T1000 (cell line): ENCODE results near the gene TBC1D9B.

Experiments used
- DNase-seq: peaks from one replicate; lab custom pipeline; 2025; ENCODE audit warnings: mixed read lengths; lab: John Stamatoyannopoulos, UW

TBC1D9B gene

DNA sequence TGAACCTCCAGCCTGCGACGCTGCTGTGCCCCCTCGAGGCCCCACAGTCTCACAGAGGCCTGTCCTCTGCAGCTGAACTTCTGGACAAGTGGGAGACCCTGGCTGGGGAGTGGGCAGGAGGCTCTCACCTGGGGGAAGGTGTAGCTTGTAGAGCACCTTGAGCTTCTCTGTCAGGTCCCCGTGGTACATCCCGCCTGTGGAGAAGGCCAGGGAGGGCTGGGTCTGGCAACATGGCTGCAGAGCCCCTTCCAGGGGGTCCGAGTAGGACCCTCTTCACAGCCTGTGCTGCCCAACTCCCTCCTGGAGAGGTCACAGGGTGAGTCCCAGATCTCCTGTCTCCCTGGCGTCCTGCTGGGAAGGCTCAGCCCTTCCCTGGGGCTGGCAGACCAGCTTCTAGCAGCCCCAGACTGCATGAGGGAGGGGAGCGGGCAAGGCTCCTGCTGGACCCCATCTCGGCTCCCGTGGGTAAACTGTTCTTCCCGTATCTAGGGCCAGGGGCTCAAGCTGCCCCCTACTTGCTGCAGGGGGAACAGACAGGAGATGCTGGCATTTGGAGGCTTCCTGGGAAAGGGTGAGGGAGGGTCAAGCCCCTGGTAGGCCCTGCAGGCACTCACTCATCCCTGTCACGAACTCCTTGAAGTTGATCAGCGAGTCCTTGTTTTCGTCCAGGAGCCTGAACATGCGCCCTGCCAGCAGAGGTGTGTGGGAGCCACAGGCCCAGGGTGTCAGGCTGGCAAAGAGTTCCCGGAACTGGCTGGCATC is 37.9 kb downstream of the TBC1D9B start:
- DNase-seq, result no peak

DNA sequence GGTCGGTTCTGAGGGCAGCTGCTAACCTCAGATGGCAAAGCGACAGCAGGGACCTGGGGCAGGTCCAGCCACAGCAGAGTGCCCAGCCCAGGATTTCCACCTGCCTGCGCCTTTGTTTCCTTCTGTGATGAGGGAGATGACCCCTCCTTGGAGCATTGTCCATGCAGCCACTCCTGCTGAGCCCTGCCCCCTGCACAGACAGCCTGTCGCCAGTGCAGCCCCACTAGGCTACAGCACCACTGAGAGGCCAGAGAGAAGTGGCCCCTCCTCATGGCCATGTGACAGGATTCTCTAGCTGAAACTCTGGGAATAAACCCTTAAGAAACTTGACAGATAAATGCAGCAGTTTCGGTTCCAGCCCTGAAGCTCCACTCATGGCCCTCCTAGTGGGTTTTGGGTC is 38.6 kb downstream of the TBC1D9B start:
- no peak for DNase-seq

DNA sequence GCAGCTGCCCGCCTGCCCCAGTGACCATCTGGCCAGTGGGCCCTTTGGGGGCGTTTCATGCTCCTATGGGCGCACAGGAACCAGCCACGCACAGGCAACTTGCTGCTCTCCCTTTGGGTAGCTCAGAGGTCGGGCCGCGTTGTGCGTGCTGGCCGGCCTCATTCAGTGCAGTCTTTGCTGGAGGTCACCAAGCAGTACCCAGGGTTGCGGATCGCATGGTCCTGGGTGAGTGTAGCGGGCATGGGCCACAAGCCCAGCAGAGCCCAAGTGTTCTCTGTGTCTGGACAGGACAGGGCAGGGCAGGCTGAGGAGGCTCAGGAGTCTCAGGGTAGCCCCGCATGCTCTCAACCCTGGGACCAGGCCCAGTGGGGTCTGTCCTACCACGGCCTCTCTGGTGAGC is 39.2 kb downstream of the TBC1D9B start:
- no peak for DNase-seq

DNA sequence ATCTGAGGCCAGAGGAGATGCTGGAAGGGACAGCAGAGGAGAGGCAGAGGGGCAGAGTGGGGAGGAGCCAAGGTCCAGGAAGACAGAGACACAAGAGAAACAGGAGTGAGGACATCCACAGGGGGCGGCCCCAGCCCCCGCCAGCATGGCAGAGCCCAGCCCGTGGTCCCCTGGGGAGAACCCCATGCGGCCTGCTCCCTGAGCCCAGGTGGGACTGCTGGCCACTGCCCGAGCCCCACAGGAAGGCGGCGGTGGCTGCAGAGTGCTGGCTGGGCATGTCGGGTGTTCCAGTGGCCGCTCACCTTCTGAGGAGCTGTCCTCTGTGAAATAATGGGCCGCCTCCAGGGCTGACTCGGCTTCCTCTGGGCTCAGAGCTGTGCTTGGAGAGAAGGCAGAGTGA is 40.2 kb downstream of the TBC1D9B start:
- no peak for DNase-seq

GRCh38 chr5:179867079-179867465 is 40.6 kb downstream of the TBC1D9B start:
- no peak for DNase-seq

- DNase-seq, result no peak
Measured at GRCh38 chr5:179866241-179867078, 41.2 kb downstream of the TBC1D9B start.

DNA sequence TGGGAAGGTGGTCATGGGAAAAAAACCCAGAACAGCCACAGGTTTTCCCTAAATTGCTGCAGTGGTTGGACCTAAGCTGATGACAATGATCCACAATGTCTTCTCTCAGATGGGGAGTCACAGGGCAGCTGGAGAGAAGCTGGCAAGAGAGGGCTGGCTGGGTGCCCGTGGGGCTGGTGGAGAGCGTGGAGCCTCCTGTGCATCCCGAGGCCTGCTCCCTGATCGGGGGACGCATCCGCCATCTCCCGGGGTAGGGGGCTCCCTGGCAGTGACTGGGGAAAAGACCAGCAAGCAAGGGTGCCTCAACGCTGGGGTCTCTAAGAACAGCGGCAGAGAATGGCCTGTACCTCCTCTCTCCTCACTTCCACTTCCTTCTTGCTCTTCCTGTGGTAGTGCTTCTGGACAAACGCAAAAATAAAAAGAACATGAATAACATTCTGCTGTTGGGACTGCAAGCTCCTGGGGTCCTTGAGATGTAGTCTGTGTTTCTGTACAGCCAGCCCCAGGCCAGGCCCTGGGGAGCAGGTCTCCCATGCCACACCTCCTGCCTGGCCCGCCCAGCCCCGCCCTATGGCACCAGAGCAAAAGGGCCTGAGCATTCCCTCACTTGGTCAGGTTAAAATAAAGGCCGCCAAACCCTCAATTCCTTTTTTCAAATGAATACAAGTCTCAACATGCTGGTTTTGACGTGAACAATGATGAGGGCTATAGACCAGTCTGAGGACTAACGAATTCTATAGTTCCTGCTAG is 42.0 kb downstream of the TBC1D9B start:
- no peak for DNase-seq

DNA sequence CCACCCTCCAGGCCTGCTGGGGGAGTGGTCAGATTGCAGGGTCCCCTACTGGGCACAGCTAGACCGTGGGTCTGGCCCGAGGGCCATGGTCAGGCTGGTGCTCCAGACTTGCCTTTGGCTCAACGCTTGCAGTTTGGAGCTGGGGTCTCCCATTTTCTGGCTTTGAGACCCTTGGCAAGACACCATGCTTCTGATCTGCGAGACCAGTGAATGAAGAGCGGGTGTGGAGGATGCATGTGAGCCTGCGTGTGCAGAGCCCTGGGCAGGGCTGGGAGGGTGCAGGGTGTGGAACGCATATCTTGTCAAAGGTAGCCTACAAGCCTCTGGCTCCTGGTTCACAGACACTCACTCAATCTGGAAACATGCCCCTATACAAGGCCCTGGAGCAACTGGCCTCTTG is 43.0 kb downstream of the TBC1D9B start:
- no peak for DNase-seq

DNA sequence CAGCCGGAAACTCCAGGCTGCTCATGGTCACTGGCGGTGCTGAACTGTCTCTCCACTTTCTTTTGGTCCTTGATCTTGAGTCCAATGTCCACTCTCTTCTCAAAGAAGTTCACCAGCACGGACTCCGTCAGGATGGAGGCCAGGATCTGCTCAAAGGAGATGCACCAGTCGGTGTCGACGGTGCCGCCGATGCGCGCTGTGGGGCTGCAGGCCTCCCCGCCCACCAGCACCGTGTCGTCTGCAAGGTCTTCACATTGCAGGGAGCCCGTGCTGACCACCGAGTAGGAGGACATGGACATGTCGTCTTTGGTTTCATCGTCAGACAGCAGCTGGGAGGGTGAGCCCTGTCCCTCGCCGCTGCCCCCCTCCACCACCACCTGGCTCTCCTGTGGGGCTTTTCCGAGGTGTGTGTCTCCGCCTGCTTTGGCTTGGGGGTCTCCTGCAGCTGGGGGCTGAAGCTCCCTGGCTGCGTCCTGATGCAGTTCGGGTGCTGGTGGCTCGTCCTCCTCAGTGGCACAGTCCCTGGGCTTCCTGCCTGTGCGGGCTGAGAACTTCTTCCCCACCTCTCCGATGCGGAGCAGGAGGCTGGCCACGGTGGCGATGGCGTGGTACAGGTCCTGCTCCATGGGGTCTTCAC is 44.1 kb downstream of the TBC1D9B start:
- DNase-seq, result no peak

DNA sequence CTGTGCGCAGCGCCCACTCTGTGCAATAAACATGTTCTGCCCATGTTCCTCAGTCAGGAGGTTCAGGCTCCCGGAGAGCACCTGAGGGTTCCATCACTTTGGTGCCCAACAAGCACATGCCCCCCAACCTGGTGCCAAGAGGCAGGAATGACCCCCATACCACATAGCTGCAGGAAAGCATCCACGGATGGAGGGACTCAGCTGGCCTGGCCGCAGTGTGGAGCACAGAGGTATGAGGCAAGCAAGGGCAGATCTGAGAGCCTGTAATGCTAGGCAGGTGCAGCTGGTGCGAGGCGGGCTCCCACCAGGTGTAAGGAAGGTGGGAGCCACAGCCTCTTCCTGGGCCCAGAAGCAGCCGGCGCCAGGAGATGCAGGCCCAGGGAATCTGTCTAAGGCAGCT is 44.8 kb downstream of the TBC1D9B start:
- no peak for DNase-seq

DNA sequence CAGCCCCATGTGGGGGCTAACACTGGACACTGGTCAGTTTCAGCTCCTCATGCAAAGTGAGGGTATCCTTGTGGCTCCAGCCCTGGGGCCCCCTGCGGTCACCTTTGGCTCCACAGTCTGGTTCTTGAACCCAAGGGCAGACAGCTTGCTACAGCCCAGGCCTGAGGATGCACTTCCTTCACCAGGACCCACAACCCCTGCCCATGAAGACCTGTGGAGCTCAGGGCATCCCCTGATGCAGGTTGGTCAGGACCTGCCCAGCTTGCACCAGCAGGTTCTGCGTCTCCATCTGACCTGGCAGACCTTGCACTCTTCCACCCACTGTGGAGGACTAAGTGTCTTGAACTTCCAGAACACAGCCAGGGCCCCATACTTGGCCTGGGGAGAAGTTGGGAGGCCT is 45.4 kb downstream of the TBC1D9B start:
- no peak for DNase-seq

GRCh38 chr5:179860301-179860700 is 47.4 kb downstream of the TBC1D9B start:
- DNase-seq, result no peak

DNA sequence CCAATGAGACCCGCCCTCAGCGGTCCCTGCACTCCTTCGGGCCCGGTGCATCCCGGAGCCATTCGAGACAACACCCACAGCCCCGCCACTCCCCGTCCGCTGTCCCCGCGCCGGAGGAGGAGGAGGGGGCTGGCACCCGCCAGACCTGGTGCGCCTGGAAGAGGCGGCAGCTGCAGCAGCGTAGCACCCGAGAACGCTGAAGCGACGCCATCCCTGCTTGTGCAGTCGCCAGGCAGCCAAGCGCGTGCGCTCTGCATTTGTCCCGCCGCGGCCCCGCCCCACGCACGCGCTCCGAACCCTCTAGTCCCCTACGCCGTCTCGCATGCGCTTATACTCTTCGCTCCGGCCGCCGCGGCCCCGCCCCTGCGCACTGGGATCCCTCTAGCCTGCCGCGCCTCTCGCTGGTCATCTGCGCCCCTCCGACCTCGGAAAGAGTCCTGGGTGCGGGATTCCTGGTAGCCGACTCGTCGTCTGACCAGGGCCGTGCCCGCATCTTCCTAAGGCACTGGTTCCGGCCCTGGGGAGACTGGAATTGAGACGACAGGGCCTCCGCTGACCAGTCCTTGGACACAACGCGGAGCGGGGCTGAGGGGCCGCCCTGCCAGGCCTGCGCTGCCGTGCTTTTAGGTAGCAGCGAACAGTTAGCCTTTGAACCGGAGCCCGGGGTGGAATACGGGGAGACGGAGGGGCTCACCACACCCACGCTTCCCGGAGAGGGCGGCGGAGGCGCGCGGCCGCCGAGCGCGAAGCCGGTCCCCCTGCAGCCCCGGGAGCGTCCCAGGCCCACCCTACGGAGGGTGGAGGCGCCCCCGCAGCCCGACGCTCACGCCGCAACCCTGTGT is 48.9 kb downstream of the TBC1D9B start, which contains the start of gene MRNIP:
Gene MRNIP (minus strand): TSS at position 232 of the 842 bp plus-strand sequence. CDS start 21 bp downstream, at position 211.
- peak; percentile 86 for DNase-seq

GRCh38 chr5:179858241-179858585 is 49.5 kb downstream of the TBC1D9B start:
- no peak for DNase-seq

GRCh38 chr5:179854356-179854755 is 53.3 kb downstream of the TBC1D9B start:
- no peak for DNase-seq

DNA sequence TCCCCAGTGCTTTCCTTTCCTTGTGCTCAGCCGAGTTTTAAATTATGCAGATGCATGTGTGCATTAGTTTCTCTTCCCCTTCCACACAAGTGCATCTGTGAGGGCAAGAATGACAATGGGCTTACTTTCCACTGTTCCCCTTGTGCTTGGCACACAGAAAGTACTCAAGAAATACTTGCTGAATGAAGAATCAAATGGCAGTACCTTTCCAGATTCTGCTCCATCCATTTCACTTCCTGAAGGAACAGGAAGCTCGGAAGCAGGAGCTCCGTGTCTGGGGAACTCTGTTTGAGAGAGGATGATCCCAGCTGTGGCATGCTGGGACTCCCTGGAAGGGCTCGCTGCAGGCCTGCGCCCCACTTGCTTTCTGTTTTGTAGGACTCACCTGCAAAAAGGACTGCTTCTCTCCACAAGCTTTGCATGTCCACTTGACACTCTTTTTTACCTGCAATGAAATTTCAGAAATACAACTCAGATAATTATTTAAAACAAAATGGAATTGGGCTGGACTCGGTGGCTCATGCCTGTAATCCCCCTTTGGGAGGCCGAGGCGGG is 54.6 kb downstream of the TBC1D9B start:
- DNase-seq, result no peak

DNA sequence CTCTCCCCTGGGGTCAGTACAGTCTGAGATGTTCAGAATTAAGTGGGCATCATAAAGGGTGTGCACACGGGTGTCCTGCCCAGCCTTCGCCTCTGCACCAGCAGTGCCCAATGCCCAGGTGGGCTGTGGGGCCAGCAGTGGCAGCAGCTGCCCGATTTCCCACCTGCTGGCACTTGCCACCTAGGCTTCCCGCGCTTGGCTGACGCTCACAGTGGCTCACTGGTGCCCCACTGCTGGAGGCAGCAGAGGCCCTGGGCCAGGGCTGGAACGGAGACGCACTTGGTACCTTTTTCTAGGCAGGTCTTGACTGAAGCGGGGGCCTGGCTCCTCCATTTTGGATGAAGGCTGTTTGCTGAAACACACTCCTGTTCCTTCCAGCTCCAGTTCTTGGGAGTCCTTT is 66.1 kb downstream of the TBC1D9B start:
- DNase-seq, result no peak

GRCh38 chr5:179840766-179841165 is 66.9 kb downstream of the TBC1D9B start:
- no peak for DNase-seq

DNA sequence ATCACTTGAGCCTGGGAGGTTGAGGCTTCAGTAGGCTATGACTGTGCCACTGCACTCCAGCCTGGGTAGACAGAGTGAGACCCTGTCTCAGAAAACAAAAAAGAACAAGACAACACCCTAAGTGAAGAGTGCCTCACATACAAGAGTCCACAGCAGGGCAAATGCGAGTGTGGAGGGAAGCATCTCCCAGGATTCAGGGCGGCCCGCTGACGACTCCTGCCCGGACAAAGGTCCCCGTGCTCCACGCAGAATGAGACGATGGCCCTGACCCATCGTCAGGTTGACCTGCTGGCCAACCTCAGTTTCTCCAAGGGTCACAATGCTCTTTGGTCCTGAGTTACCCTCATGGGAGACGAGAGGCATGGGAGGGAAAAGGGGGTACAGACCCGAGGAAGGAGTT is 67.4 kb downstream of the TBC1D9B start:
- DNase-seq, result no peak

DNA sequence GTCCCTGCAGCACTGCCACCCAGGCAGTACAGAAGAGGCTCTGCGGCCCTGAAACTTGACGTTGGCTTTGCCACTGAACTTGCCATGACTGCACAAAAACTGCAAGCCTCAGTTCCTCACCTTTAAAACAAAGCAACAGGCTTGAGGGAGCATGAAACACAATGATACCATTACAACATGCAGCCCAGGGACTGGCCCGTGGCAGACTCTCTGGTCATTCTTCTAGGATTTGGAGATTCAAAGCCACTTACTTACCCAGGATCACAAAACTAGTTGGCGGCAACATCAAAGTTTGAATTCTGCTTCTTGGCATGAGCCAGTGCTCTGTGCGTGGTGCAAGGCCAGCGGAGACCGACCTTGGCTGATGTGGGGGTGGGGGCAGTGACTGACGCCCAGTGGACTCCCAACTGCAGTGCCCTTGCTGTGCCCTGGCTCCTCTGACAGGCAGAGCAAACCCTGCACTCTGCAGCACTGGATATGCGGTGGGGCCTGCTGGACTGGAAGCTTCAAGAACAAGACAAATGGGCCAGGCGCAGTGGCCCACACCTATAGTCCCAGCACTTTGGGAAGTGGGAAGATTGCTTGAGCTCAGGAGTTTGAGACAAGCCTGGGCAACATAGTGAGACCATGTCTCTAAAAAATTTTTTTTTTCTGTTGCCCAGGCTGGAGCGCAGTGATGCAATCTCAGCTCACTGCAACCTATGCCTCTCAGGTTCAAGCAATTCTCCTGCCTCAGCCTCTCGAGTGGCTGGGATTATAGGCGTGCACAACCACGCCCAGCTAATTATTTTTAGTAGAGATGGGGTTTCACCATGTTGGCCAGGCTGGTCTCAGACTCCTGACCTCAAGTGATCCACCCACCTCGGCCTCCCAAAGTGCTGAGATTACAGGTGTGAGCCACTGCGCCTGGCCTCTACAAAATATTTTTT is 68.1 kb downstream of the TBC1D9B start:
- no peak for DNase-seq
